Ecto neural progenitor cell (in vitro differentiated cells): ENCODE results near the gene OR6C2.
A peak's percentile ranks its signal among the peaks of the same experiment; 100 is the strongest.
"Not testable (repeated sequence)": the region's sequence is repeated elsewhere in the genome, so short reads cannot be mapped to it uniquely, and the experiment has no call there.

Source experiments
- DNase-seq: peaks from one replicate; pipeline ENCODE4 v3.0.0-alpha.2; 2018; ENCODE audit warnings: low spot score

OR6C2 gene

DNA sequence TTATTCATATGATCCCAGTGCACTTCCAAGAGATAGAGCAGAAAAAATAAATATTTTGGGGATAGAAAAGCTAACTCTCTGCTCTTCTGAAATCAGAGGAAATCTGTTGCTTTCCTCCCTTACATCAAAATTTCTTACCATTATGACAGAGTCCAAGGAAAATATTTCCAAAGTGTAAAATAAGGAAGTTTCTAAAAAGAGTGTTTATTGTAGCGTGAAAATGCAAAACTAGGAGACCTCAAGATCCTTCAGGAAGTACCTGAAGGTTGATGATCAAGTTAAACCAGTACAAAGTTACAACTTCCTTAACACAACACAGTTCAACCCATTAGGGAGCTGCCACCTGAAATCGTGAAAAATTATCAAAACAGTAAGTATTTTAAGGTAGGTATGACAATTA is at the start of gene OR6C2:
TSS of gene OR6C2 (plus strand) at position 301 of the 400 bp plus-strand sequence. CDS start 8,138 bp downstream, outside the sequence.
- no peak for DNase-seq

DNA sequence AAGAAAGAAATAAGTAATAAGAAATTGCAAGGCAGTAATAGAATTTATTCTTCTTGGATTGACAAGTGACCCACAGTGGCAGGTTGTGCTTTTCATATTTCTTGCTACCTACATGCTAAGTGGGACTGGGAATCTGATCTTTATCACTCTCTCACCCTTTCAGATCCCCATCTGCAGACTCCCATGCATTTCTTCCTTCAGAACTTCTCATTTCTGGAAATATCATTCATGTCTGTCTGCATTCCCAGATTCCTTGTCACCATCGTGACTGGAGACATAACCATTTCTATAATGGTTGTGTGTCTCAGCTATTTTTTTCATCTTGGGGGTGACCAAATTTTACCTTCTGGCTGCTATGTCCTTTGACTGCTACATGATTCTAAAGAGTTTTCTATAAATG is 47.5 kb upstream of the OR6C2 start:
- no peak for DNase-seq

DNA sequence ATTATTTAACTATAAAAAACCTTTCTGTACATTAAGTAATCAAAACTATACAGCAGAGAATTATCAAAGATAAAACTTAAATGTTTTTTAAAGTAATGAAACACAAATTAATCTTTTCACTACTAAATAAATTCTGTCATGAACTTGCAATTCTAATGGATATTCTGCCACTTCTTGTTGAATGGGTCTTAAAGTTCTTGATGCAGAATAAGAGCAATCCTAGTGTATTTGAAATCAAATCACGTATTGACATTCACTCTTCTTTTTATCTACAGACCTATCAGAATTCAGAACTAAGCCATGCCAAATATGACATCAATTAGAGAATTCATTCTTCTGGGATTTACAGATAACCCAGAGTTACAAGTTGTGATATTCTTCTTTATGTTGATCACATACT is 43.6 kb upstream of the OR6C2 start, which contains the start of gene OR6C65:
TSS of gene OR6C65 (plus strand) at position 301 of the 400 bp plus-strand sequence. CDS start at position 301, 0 bp downstream.
- no peak for DNase-seq

DNA sequence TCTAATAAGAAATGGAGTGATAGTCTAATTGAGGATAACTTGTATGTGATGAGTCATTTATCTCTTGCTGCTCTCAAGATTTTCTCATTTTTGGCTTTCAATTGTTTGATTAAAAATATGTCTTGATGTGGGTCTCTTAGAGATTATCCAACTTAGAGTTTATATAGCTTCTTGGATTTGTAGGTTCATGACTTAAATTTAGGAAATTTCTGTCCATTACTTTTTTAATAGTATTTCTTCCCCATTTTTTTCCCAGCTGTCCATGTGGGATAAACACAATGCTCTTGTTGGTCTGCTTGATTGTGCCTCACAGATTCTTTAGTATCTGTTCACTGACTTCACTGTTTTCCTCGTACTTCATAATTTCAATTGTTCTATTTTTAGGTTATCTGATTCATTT is 36.0 kb upstream of the OR6C2 start:
- DNase-seq, result no peak

DNA sequence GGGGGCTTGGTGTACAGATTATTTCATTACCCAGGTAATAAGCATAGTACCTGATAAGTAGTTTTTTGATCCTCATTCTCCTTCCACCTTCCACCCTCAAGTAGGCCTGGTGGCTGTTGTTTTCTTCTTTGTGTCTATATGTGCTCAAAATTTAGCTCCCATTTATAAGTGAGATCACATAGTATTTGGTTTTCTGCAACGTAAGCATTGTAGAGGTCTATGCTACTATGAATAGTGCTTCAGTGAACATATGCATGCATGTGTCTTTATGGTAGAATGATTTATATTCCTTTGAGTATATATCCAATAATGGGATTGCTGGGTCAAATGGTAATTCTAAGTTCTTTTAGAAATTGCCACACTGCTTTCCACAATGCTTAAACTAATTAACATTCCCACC is 34.7 kb upstream of the OR6C2 start:
- not testable (repeated sequence) for DNase-seq

DNA sequence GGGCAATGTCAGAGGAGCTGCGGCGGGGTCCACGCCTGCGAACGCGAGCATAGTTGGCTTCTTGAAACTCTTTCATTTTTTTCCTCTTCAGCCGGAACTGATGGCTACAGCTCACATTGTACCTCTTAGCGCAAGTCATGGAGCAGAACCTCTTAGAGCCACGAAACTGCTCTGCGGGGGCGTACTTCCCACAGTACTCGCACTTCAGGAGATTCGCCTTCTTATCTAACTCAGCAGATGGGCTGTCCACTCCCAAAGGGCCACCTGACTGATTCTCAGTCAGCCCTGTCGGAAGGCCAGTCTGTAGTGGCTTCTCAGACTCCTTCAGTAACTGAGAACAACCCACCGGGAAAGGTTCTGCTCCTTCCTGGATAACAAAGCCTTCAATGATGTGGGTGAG is 31.7 kb upstream of the OR6C2 start:
- DNase-seq, result not testable (repeated sequence)

DNA sequence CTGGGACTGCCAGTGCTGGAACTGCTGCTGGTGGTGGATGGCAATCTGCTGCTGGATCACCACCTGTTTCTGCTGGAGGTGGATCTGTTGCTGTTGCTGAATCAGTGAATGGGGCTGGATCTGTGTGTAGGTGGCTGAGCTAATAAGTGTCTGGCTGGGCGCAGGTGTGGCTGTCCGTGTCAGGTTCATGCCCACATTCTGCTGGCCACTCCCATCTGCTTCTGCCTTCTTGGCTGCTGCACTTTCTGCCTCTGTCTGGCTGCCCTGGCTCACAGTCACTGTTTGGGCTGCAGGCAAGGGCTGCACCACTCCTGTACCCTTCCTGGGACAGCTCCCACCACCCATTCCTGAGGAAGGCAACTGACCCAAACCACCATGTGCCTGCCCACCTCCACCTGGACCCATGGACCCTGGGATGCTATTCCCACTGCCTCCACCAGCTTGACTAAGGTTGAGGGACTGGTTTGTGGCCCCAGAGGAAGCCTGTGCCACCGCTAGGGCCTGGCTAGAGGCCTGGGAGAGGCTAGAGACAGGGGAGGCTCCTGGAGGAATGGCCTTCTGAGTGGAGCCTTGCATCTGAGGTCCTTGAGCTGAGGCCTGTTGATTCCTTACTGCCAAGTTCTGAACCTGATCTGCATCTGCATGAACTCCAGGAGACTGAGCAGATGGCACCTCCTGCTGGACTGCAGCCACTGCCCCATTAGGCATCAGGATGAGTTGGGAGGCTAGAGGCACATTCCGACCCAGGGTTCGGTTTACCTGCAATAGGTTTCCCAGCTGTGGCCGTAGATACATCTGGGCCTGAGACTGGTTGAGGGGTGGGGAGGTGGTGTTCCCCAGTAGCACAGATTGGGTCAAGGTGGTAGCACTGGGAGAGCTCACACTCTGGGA is 30.1 kb upstream of the OR6C2 start:
- not testable (repeated sequence) for DNase-seq

DNA sequence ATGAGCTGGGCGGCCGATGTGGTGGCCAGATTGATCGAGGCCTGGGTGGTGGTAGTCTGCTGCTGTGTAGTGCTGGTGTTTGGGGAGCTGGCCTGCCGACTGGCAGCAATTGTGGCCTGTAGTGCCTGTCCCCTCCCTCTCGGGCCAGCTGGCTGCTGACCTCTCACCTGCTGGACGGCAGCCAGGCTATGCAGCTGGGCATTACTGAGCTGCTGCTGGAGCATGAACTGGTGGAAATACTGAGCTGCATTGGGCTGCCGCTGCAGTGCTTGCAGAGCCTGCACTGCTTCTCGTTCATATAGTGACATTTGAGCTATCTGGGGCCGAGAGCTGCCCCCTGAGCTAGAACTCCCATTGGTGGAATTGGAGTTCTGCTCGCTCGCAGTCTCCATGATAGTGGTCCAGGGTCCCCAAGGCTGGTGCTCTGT is 29.5 kb upstream of the OR6C2 start:
- DNase-seq, result peak; percentile 59

DNA sequence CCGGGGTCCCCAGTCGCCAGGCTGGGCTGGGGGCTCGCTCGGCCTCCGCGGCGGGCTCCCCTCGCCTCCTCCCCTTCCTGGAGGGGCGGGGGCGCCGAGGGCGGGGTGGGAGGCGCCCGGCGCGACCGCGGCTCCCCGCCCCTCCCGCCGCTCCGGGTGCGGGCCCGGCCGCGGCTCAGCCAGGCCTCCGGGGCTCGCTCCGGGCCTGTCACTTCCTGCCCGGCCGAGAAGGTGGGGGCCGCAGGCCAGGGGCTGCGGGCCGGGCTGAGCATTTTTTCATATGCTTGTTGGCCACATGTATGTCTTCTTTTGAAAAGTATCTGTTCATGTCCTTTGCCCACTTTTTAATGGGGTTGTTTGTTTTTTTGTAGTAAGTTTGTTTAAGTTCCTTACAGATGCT is 29.0 kb upstream of the OR6C2 start:
- DNase-seq, result not testable (repeated sequence)

DNA sequence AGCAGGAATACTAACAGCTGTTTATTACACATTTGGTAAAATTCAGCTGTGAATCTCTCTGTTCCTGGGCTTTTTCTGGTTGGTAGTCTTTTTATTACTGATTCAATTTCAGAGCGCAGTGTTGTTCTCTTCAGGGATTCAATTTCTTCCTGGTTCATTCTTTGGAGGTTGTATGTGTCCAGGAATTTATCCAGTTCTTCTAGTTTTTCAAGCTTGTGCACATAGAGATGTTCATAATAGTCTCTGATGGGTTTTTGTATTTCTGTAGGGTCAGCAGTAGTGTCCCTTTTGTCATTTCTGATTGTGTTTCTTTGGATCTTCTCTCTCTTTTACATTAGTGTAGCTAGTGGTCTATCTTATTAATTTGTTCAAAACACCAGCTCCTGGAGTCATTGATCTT is 26.9 kb upstream of the OR6C2 start:
- no peak for DNase-seq

DNA sequence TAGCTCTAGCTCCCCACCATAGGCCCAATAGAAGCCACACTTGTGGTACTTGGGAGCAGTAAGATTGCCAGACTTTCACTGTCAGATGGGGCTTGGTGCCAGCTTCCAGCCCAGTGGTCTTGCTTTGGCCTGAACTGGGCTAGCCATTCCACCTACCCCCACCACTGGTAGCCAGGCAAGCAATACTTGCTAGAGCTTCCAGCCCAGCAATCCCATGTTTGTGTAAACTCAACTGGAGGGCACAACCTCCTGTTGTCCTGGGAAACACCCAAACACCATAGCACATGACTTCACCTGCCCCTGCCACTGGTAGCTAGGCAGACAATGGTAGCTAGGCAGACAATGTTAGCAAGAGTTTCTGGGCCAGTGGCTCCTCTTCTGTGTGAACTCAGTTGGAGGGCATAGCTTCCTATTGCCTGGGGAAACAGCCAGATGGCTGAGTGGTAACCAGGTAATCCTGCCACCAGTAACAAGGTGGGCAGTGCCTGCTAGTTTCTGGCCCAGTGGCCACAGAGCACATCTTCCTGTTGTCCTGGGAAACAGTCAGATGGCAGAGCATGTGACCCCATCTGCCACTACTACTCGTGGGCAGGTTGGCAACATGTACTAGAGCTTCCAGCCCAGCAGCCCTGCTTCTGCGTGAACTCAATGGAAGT is 23.4 kb upstream of the OR6C2 start:
- DNase-seq, result peak; percentile 46

DNA sequence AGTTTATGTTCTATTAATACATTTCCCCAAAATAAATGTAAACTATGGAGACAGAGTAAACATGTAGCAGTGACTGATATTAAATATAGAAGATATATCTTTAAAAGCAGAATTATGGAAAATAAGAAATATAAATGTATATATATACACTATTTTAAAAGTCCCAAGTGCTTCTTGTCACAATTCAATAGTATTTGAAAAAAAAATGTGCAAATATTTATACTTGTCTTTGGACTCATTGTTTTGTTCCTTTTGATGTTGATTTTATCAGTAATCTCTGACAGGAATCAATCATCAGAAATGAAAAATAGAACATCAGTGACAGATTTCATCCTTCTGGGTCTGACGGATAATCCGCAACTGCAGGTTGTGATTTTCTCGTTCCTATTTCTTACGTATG is 17.9 kb upstream of the OR6C2 start, which contains the start of gene OR6C76:
TSS of gene OR6C76 (plus strand) at position 301 of the 400 bp plus-strand sequence. CDS start at position 301, 0 bp downstream.
- DNase-seq, result no peak

DNA sequence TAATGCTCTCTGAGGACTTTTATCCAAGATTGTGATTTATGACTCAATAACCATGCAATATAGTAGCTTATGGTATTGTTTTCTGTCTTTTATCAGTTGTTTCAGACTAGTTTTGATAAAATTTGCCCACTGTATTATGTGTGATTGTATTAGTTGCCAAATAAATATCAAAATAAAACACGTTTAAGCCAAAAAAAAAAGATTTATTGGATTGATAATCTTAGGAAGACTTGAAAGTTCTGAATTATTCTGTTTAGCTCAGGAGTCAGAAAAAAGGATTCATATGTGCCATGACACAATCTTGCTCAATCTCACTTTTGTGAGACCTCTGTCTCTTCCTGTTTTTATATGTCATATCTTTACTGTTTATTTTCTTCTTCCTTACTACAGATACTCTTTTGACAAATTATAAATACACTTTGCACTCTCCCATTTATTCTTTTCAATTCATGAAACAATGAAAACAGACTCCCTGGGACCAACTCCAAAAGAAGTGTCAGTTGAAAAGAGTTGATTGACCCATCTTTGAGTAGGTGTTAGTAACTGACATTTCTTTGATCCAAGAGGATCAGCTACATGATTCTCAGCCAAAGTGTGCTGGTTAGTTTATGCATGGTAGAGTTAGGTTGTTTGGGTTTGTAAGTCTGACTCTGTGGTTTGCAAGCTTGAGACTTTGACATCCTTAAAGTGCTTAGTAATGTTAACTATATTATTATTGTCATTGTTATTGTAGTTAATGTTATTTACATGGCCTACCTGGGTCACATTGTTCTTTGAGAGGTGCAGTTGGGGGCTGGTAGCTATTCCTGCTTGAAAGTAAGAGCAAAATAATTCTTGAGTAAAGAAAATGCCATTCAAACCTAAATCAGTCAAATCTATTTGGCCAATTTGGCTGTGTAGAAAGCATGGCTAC is 15.3 kb upstream of the OR6C2 start:
- DNase-seq, result no peak

DNA sequence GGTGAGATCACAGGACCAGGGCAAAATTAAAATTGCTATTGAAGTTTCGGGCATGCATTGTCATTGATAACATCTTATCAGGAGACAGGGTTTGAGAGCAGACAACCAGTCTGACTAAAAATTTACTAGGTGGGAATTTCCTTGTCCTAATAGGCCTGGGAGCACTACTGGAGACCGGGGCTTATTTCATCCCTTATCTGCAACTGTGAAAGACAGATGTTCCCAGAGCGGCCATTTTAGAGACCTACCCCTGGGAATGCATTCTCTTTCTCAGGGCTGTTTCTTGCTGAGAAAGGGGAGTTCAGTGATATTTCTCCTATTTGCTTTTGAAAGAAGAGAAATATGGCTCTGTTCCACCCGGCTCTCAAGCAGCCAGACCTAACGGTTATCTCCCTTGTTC is 2.6 kb upstream of the OR6C2 start:
- not testable (repeated sequence) for DNase-seq

DNA sequence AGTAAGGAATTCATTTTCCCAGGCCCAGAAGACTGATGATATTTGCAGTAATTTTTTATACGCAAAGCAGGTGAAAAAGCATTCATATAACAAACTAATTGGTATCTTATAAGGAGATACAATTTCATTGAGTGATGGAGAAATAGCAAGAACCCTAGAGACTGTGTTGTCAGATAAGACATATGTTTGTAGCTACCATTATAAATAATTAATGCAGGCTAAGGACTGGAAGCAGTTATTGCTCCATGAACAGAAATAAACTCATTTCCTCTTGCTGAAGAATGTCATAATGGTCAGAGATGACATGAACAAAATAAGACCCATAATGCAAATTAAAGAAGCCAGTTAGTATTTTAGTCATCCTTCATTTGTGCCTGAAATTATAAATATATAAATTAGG is 1.5 kb downstream of the OR6C2 start:
- no peak for DNase-seq

DNA sequence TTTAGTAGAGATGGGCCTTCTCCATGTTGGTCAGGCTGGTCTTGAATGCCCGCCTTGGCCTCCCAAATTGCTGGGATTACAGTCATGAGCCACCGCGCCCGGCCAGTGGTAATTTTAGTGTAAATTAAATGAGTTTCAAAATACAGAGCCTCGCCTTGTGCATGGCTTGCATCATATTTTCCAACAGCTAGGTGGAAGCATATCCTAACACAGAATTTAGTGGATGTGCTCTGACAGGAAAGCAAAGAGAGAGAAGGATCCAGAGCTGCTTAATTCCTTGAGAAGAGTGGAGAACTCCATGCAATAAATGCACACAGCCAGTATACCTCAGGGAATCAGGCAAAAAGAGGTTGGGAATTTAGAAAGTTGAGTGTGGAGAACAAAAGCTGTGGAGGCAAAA is 2.5 kb downstream of the OR6C2 start:
- no peak for DNase-seq

DNA sequence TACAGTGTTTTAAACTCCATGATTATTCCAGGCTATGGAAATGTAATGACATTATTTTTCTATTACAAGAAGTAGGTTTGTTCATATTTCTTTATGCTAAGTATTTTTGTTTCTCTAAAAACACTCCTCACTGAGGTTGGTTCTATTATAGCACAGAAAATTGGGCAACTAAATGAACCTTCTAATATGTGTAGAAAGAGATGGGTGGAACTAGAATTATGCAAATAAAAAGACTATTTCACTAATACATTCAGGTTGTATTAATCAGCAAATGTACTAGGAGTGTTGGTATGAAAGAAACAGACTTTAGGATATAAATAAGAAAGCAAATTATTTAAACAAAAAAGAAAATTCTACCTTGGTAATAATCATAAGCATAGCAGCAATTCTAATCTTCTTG is 4.9 kb downstream of the OR6C2 start:
- DNase-seq, result no peak

DNA sequence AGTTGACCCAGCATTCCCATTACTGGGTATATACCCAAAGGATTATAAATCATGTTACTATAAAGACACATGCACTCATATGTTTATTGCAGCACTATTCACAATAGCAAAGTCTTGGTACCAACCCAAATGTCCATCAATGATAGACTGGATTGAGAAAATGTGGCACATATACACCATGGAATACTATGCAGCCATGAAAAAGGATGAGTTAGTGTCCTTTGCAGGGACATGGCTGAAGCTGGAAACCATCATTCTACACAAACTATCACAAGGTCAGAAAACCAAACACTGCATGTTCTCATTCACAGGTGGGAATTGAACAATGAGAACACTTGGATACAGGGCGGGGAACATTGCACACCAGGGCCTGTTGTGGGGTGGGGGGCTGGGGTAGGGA is 21.1 kb downstream of the OR6C2 start:
- not testable (repeated sequence) for DNase-seq

DNA sequence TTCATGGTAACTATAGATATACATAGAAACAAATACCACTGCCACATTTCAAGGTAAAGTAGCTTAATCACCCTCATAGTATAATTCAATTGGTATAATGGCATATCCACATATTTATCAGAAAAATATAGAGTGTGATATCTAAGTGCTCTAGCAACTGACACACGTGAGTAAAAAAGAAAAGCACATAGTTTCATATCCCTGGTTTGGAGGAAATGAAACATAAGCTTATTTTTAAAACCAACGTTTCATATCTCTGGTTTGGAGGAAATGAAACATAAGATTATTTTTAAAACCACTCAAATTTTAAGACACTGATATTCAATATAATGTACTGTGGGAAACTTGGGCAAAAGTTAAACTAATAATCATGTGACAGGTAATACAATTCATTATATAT is 24.0 kb downstream of the OR6C2 start:
- DNase-seq, result no peak

DNA sequence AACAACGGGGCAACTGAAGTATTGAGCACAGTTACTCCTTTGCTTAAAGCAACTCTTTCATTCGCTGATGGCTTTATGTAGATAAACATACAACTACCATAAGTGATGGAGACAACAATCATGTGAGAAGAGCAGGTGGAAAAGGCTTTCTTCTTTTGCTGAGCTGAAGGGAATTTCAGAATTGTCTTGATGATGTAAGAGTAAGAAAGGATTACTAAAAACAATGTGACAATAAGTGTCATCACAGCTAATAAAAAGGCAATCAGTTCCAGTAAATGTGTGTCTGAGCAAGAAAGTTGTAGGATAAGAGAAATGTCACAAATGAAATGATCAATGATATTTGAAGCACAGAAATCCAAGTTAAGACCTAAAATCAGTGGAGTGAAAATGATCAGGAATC is 25.4 kb downstream of the OR6C2 start:
- no peak for DNase-seq

DNA sequence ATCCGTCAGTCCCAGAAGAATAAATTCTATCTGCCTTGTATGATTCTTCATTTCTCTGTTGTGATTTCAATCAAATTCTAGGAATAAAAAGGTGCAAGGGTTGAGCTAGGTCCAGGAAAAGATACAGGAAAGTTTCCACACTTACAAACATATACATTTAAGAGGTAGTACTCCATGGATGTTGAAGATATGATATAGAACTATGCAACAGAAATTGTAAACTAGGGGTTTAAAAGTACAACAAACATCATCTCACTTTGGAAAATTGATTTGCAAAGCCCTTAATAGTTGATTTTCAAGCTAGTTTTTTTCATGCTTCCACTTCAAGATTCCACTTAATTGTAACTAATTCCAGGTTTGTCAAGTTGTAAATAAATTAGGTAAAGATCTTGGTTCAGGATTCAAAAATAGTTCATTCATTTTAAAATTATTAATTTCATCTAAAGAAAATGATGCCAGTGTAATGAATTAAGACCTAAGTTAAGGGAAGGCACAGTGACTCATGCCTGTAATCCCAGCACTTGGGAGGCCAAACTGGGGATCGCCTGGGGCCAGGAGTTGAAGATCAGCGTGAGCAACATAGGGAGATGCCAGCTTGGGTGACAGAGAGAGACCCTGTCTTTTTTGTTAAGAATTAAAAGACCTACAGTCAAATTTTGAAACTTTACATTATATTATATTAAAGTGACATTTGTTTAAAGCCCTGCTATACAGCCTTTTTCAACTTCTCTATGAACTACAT is 26.4 kb downstream of the OR6C2 start, which contains the start of gene OR6C70:
TSS of gene OR6C70 (minus strand) at position 51 of the 742 bp plus-strand sequence. CDS start at position 51, 0 bp downstream.
- peak; percentile 58 for DNase-seq
